Astrocyte (in vitro differentiated cells and primary cell): ENCODE data around the gene WAS. TPM values are rescaled to one million over a fixed set of nuclear protein-coding genes. Genes with fewer than 3 reads are reported as not detected.

Experiments used
- DNase-seq: peaks from one replicate; pipeline ENCODE4 v3.0.0-alpha.2; 2010; ENCODE audit warnings: low read depth
- FAIRE-seq: peaks from 2 replicates; lab custom pipeline; 2011; peaks lifted over from hg19 to GRCh38; lab: Jason Lieb, UNC
- H2AFZ ChIP-seq: 2 replicates; pipeline ENCODE4 v1.6.0; 2012; ENCODE audit warnings: low read depth, low read length, inconsistent platforms
- H3K27ac ChIP-seq: 2 replicates; pipeline ENCODE4 v1.5.1; 2011; ENCODE audit warnings: low read depth, low read length, inconsistent platforms
- H3K27me3 ChIP-seq: 2 replicates; pipeline ENCODE4 v1.6.0; 2011; ENCODE audit warnings: low read length, inconsistent platforms; ENCODE audit not compliant: insufficient read depth
- H3K36me3 ChIP-seq: 2 replicates; pipeline ENCODE4 v1.5.1; 2011; ENCODE audit warnings: low read length, inconsistent platforms; ENCODE audit not compliant: insufficient read depth
- H3K4me1 ChIP-seq: 2 replicates; pipeline ENCODE4 v1.5.1; 2011; ENCODE audit warnings: low read length, inconsistent platforms; ENCODE audit not compliant: insufficient read depth
- H3K4me2 ChIP-seq: 2 replicates; pipeline ENCODE4 v1.6.0; 2012; ENCODE audit warnings: low read length, inconsistent platforms
- H3K4me3 ChIP-seq: 2 replicates; pipeline ENCODE4 v1.5.1; 2011; ENCODE audit warnings: low read depth, mild to moderate bottlenecking, low read length, inconsistent platforms; ENCODE audit not compliant: insufficient read depth
- H3K79me2 ChIP-seq: 2 replicates; pipeline ENCODE4 v1.6.0; 2012; ENCODE audit warnings: mild to moderate bottlenecking, low read length, inconsistent platforms; ENCODE audit not compliant: insufficient read depth
- H3K9ac ChIP-seq: 2 replicates; pipeline ENCODE4 v1.6.0; 2012; ENCODE audit warnings: mild to moderate bottlenecking, low read length, inconsistent platforms
- H3K9me3 ChIP-seq: 2 replicates; pipeline ENCODE4 v1.5.1; 2012; ENCODE audit warnings: low read depth, mild to moderate bottlenecking, low read length, inconsistent platforms; ENCODE audit not compliant: insufficient read depth
- H4K20me1 ChIP-seq: 2 replicates; pipeline ENCODE4 v1.6.0; 2012; ENCODE audit warnings: low read length, inconsistent platforms; ENCODE audit not compliant: insufficient read depth
- H3K27ac Mint-ChIP-seq: one replicate; pipeline ENCODE4 v1.8.0; 2021; ENCODE audit warnings: mild to moderate bottlenecking, mixed read lengths; ENCODE audit not compliant: unreplicated experiment
- H3K27me3 Mint-ChIP-seq: one replicate; pipeline ENCODE4 v1.8.0; 2021; ENCODE audit warnings: low read depth, mixed read lengths; ENCODE audit not compliant: unreplicated experiment
- H3K36me3 Mint-ChIP-seq: one replicate; pipeline ENCODE4 v1.8.0; 2021; ENCODE audit warnings: low read depth, mixed read lengths; ENCODE audit not compliant: unreplicated experiment
- H3K4me1 Mint-ChIP-seq: one replicate; pipeline ENCODE4 v1.8.0; 2021; ENCODE audit warnings: low read depth, mixed read lengths; ENCODE audit not compliant: unreplicated experiment
- H3K4me3 Mint-ChIP-seq: one replicate; pipeline ENCODE4 v1.8.0; 2021; ENCODE audit warnings: mild to moderate bottlenecking, moderate library complexity, mixed read lengths; ENCODE audit not compliant: unreplicated experiment
- H3K9me3 Mint-ChIP-seq: one replicate; pipeline ENCODE4 v1.8.0; 2021; ENCODE audit warnings: mild to moderate bottlenecking, mixed read lengths; ENCODE audit not compliant: unreplicated experiment
- EZH2 ChIP-seq: IDR thresholded peaks from 2 replicates; pipeline ENCODE4 v1.6.1; 2012; ENCODE audit warnings: mild to moderate bottlenecking, low read length, inconsistent platforms; ENCODE audit not compliant: insufficient read depth
- total RNA-seq: library from RNA; stranded (reverse); gene quantifications from 2 replicates; pipeline ENCODE4 v1.2.1, GENCODE V29; 2021
- TF ChIP-seq, protein P1 (sequence below): IDR thresholded peaks from 2 replicates; pipeline ENCODE4 v1.5.1; 2011; ENCODE audit warnings: low read depth, mild to moderate bottlenecking, inconsistent platforms, low read length, moderate library complexity; ENCODE audit not compliant: insufficient read depth

Gene WAS
- total RNA-seq, 1 donor from 2014 or later = 1.1 TPM

DNA sequence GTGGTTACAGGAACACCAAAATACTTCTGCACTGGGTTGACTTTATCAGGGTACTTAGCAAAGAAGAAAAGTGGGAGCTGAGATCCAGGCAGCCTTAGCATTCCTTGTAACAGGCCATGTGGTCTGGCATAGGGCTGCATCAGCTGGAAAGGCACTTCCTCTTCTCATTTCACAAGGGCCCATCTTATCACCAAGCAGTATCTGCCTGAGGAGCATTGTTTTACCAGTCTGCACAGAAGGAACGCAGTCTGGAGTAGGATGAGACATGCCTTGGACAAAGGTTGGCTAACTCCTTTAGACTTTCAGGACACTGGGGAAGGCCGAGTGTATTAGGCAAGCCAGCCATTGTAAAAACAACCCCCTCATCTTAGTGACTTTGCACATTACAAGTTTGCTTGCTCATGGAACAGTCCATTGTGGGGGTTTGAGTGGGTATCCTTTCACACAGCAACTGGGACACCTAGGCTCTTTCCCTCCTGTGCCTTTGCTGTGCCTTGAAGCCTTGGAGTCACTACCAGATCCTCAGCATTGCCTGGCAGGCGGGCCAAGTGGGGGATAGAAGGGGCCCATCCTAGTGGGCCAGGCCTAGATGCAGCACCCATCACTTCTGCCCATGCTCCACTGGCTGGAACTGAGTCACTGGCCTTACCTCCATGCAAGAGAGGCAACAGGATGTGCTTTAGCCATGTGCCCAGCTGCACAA is 17.5 kb downstream of the WAS start:
- no peak overlapping the region for H3K27ac Mint-ChIP-seq
- peaks cover 1% of the 10 kb centered on the region for H3K4me1 Mint-ChIP-seq
- peak; percentile 14 for DNase-seq
- Histone ChIP-seq H3K27ac (no peak overlapping the region), H3K36me3 (peaks cover 6% of the 10 kb centered on the region), H3K79me2 (peaks cover 39% of the 10 kb centered on the region), H3K9ac (no peak overlapping the region), H4K20me1 (no peaks in the 10 kb centered on the region), H3K4me3 (no peak overlapping the region), H2AFZ (no peak overlapping the region), H3K27me3 (no peaks in the 10 kb centered on the region), H3K9me3 (no peaks in the 10 kb centered on the region), H3K4me1 (no peaks in the 10 kb centered on the region), H3K4me2 (no peak overlapping the region)
- H3K4me3 Mint-ChIP-seq = no peak overlapping the region
- no peaks in the 10 kb centered on the region for H3K9me3 Mint-ChIP-seq
- no peak for TF ChIP-seq EZH2
- TF ChIP-seq, protein P1, sequence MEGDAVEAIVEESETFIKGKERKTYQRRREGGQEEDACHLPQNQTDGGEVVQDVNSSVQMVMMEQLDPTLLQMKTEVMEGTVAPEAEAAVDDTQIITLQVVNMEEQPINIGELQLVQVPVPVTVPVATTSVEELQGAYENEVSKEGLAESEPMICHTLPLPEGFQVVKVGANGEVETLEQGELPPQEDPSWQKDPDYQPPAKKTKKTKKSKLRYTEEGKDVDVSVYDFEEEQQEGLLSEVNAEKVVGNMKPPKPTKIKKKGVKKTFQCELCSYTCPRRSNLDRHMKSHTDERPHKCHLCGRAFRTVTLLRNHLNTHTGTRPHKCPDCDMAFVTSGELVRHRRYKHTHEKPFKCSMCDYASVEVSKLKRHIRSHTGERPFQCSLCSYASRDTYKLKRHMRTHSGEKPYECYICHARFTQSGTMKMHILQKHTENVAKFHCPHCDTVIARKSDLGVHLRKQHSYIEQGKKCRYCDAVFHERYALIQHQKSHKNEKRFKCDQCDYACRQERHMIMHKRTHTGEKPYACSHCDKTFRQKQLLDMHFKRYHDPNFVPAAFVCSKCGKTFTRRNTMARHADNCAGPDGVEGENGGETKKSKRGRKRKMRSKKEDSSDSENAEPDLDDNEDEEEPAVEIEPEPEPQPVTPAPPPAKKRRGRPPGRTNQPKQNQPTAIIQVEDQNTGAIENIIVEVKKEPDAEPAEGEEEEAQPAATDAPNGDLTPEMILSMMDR = no peak
- peak; percentile 89 for FAIRE-seq
- no peaks in the 10 kb centered on the region for H3K27me3 Mint-ChIP-seq
- H3K36me3 Mint-ChIP-seq = peaks cover 5% of the 10 kb centered on the region

DNA sequence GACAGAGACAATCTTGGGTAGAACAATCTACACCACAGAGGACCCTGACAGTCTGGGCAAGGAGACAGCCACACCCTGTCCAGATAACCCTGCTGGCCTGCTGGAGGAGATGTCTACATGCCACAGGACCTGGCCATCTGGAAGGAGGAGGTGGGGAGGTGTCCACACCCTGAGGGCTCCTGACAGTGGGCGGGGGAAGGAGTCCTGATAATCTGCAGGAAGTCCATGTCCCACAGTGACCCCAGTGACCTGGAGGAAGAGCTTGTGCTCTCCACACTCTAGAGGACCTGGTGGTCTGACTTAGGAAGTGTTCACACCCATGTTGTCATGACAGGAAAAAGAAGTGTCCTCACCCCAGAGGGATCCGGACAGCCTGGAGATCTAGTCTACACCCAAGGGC is 18.4 kb downstream of the WAS start:
- Mint-ChIP-seq H3K4me1 (peaks cover 1% of the 10 kb centered on the region), H3K9me3 (no peaks in the 10 kb centered on the region), H3K27ac (no peak overlapping the region), H3K4me3 (no peak overlapping the region), H3K36me3 (peaks cover 5% of the 10 kb centered on the region), H3K27me3 (no peaks in the 10 kb centered on the region)
- Histone ChIP-seq H2AFZ (no peak overlapping the region), H4K20me1 (no peaks in the 10 kb centered on the region), H3K79me2 (peaks cover 38% of the 10 kb centered on the region), H3K36me3 (peaks cover 6% of the 10 kb centered on the region), H3K9ac (no peak overlapping the region), H3K27me3 (no peaks in the 10 kb centered on the region), H3K4me2 (no peak overlapping the region), H3K4me3 (no peak overlapping the region), H3K27ac (no peak overlapping the region), H3K9me3 (no peaks in the 10 kb centered on the region), H3K4me1 (no peaks in the 10 kb centered on the region)
- FAIRE-seq = no peak
- TF ChIP-seq, protein P1 = no peak
- no peak for TF ChIP-seq EZH2
- no peak for DNase-seq

DNA sequence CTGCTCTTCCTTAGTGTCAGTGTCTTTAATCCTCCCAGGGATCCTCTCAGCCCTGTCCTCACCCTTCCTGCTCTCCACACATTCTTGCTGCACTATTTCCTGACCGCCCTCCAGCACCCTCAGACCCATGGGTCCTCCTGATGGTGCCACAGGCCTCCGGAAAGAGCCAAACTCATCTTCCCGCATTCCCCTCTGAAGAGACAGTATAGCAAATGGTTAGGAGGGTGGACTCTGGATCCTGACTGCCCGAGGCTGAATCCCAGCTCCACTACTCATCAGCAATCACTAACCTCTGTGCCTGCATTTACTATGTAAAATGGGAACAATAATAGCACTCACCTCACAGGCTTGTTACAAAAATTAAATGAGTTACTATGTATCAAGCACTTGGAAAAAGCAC is 19.1 kb downstream of the WAS start:
- H4K20me1 ChIP-seq = no peaks in the 10 kb centered on the region
- peaks cover 5% of the 10 kb centered on the region for H3K36me3 Mint-ChIP-seq

More for the DNA sequence above, 19.1 kb downstream of the WAS start:
- no peak for TF ChIP-seq EZH2
- TF ChIP-seq, protein P1 = no peak
- FAIRE-seq = peak; percentile 54
- no peaks in the 10 kb centered on the region for H3K9me3 ChIP-seq
- peaks cover 31% of the 10 kb centered on the region for H3K79me2 ChIP-seq
- no peaks in the 10 kb centered on the region for H3K27me3 ChIP-seq
- H3K4me1 ChIP-seq = no peaks in the 10 kb centered on the region
- Mint-ChIP-seq H3K27me3 (no peaks in the 10 kb centered on the region), H3K4me1 (peaks cover 1% of the 10 kb centered on the region), H3K4me3 (no peak overlapping the region), H3K9me3 (no peaks in the 10 kb centered on the region), H3K27ac (no peak overlapping the region)
- H3K4me2 ChIP-seq = no peak overlapping the region
- no peak overlapping the region for H3K4me3 ChIP-seq
- H3K27ac ChIP-seq = no peak overlapping the region
- DNase-seq = no peak
- peaks cover 6% of the 10 kb centered on the region for H3K36me3 ChIP-seq
- no peak overlapping the region for H2AFZ ChIP-seq
- H3K9ac ChIP-seq = no peak overlapping the region
